ENCODE measurements around the gene TMEM240. TPM values are rescaled to one million over a fixed set of nuclear protein-coding genes. Genes with fewer than 3 reads are reported as not detected.

Gene TMEM240
- total RNA-seq: 1 to 10 TPM in 3 of 4 donors, not detected in 1; 1.3 to 5.1 (median 3.2) TPM

DNA sequence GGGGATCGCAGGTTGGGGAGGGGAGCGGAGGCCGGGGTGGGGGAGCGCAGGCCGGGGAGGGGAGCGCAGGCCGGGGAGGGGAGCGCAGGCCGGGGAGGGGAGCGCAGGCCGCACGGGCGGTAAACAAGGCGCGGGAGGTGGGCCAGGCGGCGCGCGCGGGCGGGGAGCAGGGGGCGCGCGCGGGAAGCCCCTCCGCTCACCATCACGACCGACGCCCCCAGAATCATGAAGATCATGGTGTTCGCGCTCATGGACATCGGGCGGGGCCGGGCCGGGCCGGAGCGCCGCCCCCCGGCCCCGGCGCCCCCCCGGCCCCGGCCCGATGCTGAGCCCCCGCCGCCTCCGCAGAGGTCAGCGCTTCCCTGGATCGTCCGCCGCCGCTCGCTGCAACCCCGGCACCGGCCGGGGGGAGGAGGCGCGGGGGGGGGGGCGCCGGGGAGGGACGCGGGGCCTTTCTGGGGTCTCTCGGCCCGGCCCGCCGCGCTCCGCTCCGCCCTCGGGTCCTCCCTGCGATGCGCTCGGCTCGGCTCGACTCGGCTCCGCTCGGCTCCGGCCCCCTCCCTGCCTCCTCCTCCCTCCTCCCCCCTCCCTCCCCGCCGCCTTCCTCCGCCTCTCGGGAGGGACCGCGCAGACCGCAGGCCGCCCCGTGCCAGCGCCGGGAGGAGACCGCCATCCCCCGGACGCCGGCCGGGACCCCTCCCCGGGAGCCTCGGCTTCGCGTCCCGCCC lies at the start of gene TMEM240:
TMEM240 (minus strand) TSS at position 535 of the 728 bp plus-strand sequence; CDS start at position 257, 278 bp downstream.
- TF ChIP-seq, protein P1, sequence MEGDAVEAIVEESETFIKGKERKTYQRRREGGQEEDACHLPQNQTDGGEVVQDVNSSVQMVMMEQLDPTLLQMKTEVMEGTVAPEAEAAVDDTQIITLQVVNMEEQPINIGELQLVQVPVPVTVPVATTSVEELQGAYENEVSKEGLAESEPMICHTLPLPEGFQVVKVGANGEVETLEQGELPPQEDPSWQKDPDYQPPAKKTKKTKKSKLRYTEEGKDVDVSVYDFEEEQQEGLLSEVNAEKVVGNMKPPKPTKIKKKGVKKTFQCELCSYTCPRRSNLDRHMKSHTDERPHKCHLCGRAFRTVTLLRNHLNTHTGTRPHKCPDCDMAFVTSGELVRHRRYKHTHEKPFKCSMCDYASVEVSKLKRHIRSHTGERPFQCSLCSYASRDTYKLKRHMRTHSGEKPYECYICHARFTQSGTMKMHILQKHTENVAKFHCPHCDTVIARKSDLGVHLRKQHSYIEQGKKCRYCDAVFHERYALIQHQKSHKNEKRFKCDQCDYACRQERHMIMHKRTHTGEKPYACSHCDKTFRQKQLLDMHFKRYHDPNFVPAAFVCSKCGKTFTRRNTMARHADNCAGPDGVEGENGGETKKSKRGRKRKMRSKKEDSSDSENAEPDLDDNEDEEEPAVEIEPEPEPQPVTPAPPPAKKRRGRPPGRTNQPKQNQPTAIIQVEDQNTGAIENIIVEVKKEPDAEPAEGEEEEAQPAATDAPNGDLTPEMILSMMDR (IDR thresholded peaks at IDR 0.05; ENCODE audit: low read depth): no peak

GRCh38 chr1:1583347-1584010 lies 43.1 kb upstream of the TMEM240 start:
- TF ChIP-seq, protein P1 (IDR thresholded peaks at IDR 0.05; ENCODE audit: low read depth): no peak

DNA sequence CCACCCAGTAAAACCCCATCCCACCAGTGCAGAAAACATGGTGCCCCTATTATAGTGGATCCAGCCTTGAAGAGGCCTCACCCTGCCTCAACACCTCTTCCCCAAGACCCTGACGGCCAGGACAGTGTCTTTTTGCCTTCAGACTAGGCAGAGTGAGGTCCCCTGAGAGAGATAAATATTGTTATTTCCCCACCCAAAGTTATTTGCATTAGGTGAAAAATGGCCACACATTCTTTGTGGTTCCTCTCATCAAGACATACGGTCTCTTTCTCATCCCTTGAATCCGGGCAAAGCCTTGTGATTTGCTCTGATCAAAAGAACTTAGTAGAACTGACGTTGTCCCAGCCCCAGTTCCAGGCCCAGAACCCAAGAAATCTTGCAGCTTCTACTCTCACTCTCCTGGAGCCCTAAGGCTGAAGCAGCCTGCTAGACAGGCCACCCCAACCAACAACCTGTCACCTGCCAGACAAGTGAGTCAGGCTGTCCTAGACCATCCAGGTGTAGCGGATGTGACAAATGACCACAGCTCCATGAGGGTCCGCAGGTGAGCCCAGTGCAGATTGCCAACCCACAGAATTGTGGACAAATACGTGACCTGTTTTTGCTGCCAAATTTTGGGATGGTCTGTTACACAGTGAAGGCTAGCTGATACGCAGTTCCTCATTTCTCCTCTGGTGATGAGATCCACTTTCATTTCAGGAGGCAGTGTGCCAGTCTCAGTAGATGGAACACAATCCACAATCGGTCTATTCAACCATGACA lies 42.3 kb upstream of the TMEM240 start:
- TF ChIP-seq, protein P1 (IDR thresholded peaks at IDR 0.05; ENCODE audit: low read depth): no peak

GRCh38 chr1:1578371-1578940 lies 38.0 kb upstream of the TMEM240 start:
- TF ChIP-seq, protein P1 (IDR thresholded peaks at IDR 0.05; ENCODE audit: low read depth): no peak

GRCh38 chr1:1577367-1578011 lies 37.1 kb upstream of the TMEM240 start:
- TF ChIP-seq, protein P1 (IDR thresholded peaks at IDR 0.05; ENCODE audit: low read depth): no peak

DNA sequence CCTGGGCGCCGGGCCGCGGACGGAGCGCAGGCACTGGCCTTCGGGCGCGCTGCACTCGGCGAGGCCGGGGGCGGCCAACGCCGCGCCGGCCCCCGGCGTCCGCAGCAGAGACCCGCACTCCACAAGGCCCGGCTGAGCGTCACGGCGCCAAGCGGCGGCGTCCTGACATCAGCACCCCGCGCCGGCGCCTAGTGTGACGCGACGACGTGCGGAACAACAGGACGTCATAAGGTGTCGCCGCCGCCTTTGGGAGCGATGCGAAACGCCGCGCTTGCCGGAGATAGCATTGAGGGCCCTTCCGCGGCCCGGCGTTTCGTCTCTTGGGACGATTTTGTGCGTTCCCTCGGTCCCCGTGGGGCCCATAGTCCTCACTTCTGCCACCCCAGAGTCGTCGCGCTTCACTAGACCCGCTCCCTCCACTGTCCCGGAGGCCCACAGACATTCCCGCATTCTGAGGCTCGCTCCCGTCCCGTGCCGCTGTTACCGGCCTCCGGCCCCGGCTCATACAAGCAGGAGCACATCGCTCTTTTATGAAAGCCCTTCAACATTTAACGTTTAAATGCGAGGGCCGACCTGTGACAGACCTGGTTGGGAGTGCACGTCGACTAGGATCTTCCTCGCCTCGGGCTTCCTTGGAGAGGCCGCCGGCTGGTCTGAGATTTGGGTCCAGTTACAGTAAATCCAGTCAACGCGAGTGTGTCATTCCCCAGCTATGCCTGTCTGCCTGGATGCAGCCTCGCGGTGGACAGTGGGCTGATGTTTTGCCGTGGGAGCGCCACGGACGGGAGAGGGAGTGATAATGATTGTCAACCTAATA lies 34.5 kb upstream of the TMEM240 start, which contains the start of gene SSU72:
SSU72 (minus strand) TSS at position 143 of the 817 bp plus-strand sequence. CDS start 306 bp downstream, outside the sequence.
- TF ChIP-seq, protein P1 (IDR thresholded peaks at IDR 0.05; ENCODE audit: low read depth): no peak
